ENCODE results near the gene RHOXF1.
"Not testable (repeated sequence)": the region's sequence is repeated elsewhere in the genome, so short reads cannot be mapped to it uniquely, and the experiment has no call there.

The RHOXF1 gene

DNA sequence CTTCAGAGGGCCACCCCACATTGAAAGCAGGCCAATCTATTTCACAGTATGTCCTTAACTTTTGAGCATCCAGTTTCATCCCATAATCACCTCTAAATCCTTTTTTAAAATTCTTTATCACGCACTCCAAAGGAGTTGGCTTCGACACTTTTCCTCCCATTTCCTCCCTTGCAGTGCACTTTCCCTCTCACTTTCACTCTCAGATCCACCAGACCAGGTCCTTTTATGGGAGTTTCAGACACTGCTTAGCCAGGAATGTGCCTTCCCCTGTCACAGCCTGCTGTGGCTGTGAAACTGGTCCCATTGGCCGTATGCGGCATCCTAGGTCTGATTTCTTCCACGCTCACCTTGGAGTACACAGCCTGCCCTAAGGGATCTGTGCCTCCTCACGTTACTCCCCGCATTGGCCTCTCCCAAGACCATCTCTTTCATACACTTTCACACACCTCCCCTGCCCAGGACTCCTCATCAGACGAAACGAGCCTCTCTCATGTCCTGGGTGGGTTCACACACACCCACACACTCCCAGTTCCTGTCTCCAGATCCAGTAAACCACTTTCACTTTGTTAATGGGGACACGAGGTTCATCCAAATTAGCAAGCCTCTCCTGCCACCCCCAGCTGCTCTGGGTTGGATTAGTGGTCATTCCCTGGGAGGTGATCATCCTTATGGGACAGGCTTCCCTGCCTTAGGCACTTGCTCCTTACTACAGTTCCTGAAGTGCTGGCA is 28.3 kb downstream of the RHOXF1 start:
- DNase-seq = no peak

DNA sequence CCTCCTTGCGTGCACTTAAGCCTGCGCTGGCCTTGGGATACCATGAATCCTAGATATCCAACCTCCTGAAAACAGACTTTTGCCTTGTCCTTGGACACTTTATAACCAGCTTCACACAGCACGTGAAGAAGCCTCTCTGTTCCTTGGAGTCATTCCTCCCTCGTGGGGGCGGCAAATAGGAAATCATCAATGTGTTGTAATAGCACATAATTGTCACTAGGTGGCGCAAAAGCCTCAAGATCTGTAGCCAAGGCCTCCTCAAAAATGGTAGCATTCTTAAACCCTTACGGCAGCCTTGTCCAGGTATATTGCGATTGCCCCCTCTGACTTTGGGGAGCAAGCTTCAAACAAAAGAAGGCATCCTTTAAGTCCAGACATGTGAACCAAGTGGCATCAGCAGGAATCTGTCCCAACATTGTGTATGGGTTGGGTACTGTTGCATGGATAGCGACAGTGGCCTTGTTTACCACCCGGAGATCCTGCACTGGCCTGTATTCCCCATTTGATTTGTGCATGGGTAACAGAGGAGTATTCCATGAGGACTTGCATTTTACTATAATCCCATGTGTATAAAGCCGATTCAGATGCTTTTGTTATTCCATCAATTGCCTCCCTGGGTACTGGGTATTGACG is 30.0 kb downstream of the RHOXF1 start:
- DNase-seq = not testable (repeated sequence)

DNA sequence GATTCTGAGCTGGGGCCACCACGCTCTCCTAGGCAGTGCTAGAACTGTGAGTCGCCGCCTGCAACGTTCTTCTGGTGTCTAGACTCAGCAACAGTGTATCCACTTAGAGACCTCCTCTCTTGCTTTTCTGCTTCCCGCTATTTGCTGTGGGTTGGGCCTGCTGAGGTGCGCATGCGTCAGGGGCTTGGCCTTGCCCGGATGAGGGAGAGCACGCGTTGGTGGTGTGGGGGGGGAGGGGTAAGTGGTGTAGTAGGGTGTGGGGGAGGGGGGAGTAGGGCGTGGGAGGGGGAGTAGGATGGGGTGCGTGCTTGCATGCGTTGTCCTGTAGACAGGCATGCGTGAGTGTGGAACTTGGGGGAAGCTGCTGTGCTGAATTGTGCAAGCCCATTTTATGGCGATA is 38.1 kb downstream of the RHOXF1 start, which contains the start of gene RHOXF2B:
Gene RHOXF2B (minus strand): TSS at position 101 of the 400 bp plus-strand sequence. CDS start 138 bp downstream, outside the sequence.
- DNase-seq = not testable (repeated sequence)

DNA sequence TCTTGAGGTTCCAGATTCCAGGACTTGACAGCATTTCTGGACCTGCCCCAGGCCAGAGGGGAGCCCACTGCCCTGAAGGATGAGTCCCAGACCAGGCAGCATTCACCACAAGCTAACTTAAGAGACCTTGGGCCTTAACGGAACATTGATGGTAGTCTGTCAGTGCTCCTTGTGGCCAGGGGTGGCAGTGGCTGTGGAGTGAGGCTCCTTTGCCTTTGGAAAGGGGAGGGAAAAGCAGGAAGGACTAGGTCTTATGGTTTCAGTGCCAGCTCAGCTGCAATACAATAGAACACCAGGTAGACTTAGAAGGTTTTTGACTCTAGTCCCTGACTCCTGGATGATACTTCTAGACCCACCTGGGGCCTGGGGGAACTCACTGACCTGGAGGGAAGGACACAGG is 49.5 kb downstream of the RHOXF1 start:
- not testable (repeated sequence) for DNase-seq

Data from amygdala (tissue), 56 donors.